Mammary epithelial cell (primary cell): ENCODE measurements around the gene FAT3.

ENCODE experiments used
- EZH2 ChIP-seq: IDR thresholded peaks from 2 replicates; pipeline ENCODE4 v1.6.1; 2012; ENCODE audit warnings: low read length, inconsistent platforms, borderline replicate concordance
- TF ChIP-seq, protein P1 (sequence below), 2 donors: IDR thresholded peaks in 1 of 2; conservative IDR thresholded peaks in 1 of 2; 2 replicates each; pipeline ENCODE4 v1.5.1; 2011 to 2012; ENCODE audit warnings: inconsistent platforms in 2 of 2, low read length in 2 of 2, mild to moderate bottlenecking in 2 of 2, control low read depth in 1 of 2, low read depth in 1 of 2; ENCODE audit not compliant: insufficient read depth in 1 of 2; ENCODE audit errors: extremely low read depth in 1 of 2

DNA sequence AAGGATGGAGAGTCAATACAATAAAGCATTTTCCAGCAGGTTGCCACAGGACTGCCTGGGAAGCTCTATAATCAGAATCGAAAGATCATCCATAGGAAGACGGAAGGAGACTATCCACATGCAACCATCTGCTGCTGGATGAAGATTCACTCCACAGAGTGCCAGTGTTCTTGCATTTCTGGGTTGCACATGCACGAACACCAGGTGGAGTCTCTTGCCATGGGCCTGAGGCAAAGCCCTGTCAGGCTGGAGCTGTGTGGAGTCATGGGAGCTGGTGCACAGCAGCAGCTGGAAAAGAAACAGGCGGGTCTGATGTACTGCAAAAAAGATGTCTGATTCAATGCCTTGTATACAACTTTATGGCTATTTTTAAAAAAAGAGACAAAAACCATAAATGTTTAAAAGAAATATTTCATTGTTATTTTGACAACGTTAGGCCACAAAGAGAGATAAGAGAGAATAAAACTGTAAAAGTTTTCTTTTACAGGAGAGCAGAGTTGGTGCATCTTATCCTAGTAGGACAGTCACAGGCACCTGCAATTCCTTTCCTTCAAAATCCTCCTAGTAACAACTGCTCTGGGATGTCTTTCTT lies 12.9 kb upstream of the FAT3 start:
- TF ChIP-seq, protein P1, sequence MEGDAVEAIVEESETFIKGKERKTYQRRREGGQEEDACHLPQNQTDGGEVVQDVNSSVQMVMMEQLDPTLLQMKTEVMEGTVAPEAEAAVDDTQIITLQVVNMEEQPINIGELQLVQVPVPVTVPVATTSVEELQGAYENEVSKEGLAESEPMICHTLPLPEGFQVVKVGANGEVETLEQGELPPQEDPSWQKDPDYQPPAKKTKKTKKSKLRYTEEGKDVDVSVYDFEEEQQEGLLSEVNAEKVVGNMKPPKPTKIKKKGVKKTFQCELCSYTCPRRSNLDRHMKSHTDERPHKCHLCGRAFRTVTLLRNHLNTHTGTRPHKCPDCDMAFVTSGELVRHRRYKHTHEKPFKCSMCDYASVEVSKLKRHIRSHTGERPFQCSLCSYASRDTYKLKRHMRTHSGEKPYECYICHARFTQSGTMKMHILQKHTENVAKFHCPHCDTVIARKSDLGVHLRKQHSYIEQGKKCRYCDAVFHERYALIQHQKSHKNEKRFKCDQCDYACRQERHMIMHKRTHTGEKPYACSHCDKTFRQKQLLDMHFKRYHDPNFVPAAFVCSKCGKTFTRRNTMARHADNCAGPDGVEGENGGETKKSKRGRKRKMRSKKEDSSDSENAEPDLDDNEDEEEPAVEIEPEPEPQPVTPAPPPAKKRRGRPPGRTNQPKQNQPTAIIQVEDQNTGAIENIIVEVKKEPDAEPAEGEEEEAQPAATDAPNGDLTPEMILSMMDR (conservative IDR thresholded peaks at IDR 0.05 in 1 of 2, IDR thresholded peaks at IDR 0.05 in 1 of 2; ENCODE audit: extremely low read depth in 1 of 2, insufficient read depth in 1 of 2, low read depth in 1 of 2, low read length in 2 of 2), result peak in 1 of 2 donors; percentile 37
- no peak for TF ChIP-seq EZH2
